Fibroblast of pulmonary artery (primary cell): Measurements from ENCODE around the gene P2RY1.
"Not testable (repeated sequence)": the region's sequence is repeated elsewhere in the genome, so short reads cannot be mapped to it uniquely, and the experiment has no call there.

Source experiments
- DNase-seq: peaks from one replicate; pipeline ENCODE4 v3.0.0-alpha.2; 2010; ENCODE audit warnings: low read depth
- H3K4me3 ChIP-seq: replicated peaks from 2 replicates; pipeline ENCODE4 v1.5.1; 2011; ENCODE audit warnings: low read depth, mild to moderate bottlenecking, control low read depth, low read length, moderate library complexity
- CTCF ChIP-seq: IDR thresholded peaks from 2 replicates; pipeline ENCODE4 v1.5.1; 2011; ENCODE audit warnings: mild to moderate bottlenecking, control low read depth, low read length, inconsistent platforms; ENCODE audit errors: missing control alignments

Gene P2RY1

GRCh38 chr3:152870027-152870426 lies 35.1 kb downstream of the P2RY1 start:
- no peak for TF ChIP-seq CTCF
- no peak overlapping the region for H3K4me3 ChIP-seq
- DNase-seq, result no peak

- not testable (repeated sequence) for DNase-seq, H3K4me3 ChIP-seq
These were observed 38.4 kb downstream of the P2RY1 start for GRCh38 chr3:152873314-152873713.

GRCh38 chr3:152874896-152875749 lies 40.2 kb downstream of the P2RY1 start:
- no peak overlapping the region for H3K4me3 ChIP-seq
- no peak for DNase-seq
- no peak for TF ChIP-seq CTCF

- no peak overlapping the region for H3K4me3 ChIP-seq
- TF ChIP-seq CTCF, result no peak
- DNase-seq, result no peak
These were observed 44.3 kb downstream of the P2RY1 start for GRCh38 chr3:152879130-152879789.

- TF ChIP-seq CTCF, result no peak
- no peak overlapping the region for H3K4me3 ChIP-seq
- no peak for DNase-seq
These were observed 44.9 kb downstream of the P2RY1 start for GRCh38 chr3:152879790-152880174.

DNA sequence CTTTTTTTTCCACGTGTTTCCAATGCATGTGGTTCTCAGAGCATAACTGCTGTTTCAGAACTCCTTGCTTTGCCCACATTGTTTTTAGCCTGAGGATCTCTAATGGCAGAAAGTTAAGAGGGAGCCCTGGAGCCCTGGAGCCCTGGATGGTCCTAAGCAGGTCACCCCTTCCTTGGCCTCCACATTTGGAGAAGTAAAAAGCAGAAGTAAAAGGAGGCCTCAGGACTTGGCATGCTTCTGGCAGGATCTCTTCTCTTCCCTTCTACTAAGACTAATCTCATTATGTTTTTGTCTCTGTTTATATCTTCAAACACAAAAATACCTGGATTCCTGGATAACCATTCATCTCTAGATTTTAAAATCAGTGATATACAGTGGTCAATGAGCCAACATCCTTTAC lies 50.1 kb downstream of the P2RY1 start:
- no peak for DNase-seq
- no peak for TF ChIP-seq CTCF
- no peak overlapping the region for H3K4me3 ChIP-seq
